ENCODE data around the gene PLEKHG1.
A peak's percentile ranks its signal among the peaks of the same experiment; 100 is the strongest.

Gene PLEKHG1

DNA sequence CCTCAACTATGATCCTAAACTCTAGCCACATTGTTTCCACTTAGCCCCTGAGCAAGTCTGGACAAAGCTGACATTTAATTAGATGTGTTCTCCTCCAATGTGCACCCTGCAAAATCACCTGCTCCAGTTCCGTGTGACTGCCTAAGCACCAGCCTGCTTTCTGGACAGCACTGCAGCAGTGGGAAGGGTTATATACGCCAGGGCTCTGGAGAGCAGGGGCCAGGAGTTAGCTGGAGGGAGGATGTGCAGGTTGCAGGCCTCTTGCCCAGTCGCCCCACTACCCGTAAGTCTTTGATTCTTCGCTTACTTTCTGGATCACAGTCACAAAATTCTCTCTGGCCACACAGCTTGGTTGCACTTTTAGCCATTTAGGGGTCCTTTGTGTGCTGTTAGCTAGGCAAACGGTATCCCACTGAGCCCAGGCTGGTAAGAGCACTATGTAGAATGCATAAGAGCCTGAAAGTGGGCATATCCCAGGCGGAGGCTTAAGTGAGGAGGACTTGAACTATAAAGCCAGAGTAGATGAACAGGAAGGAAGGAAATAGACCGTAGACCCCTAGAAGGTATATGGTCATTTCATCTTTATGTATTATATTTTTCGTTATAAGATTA lies 10.7 kb upstream of the PLEKHG1 start:
- WGBS (ENCODE audit: insufficient coverage, insufficient read length): no CpG with 5 or more reads among the region's 9 CpGs

DNA sequence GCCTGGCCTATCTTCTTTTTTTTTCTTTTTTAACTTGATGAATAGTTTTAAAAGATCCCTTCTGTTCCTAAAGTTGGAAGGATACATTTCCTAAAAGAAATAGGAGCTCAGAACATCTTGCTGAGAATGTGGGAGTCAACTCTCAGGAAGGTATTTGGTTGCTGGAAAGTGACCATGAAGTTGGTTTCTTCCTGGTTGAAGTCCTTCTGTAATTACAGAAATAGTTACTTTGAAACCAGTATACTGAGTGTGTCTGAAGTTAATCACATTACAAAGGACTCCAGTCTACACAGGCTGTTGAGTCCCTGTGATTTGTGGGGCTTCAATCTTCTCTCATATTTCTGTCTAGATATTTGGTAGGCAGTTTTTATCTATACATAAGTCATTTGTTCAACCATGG lies 9.8 kb upstream of the PLEKHG1 start:
- no peak for DNase-seq (ENCODE audit: low read depth, low spot score)

More for the DNA sequence above, 10.7 kb upstream of the PLEKHG1 start:
- H3K36me3 ChIP-seq (ENCODE audit: control insufficient read depth, insufficient read depth, low read length): no peaks in the 10 kb centered on the region; the same call in 1 of the 2 replicates
- no peak overlapping the region for H3K4me3 ChIP-seq (ENCODE audit: low read length)
- H3K27me3 ChIP-seq (ENCODE audit: control insufficient read depth, insufficient read depth, low read length): no peaks in the 10 kb centered on the region
- H3K27ac ChIP-seq (ENCODE audit: low read length): no peak overlapping the region
- H3K9me3 ChIP-seq (ENCODE audit: control insufficient read depth, insufficient read depth, low read length): no peaks in the 10 kb centered on the region
- H3K4me1 ChIP-seq (ENCODE audit: control insufficient read depth, insufficient read depth, low read length): no peaks in the 10 kb centered on the region
- no peak for DNase-seq (ENCODE audit: low read depth, low spot score)

DNA sequence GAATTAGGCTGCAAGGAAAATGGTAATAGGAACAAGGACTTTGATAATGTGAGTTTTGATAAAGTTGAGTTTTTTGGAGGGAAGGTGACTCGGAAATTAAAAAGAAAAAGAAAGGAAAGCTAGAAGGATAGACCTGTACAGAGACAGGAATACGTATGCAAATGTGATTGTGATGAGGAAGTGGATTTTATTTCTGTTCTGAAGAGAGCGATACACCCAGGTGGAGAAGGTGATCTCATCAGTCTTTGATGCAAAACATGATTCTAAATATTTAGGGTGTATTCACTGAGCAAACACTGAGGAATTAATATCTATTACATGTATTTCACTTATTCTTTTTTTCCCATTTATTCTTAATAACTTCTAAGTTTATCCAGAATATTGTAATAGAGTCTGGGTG lies 9.2 kb upstream of the PLEKHG1 start:
- H3K9me3 ChIP-seq (ENCODE audit: control insufficient read depth, insufficient read depth, low read length): no peaks in the 10 kb centered on the region
- no peaks in the 10 kb centered on the region; the same call in 1 of the 2 replicates for H3K36me3 ChIP-seq (ENCODE audit: control insufficient read depth, insufficient read depth, low read length)
- 100% methylated on average over 1 of the region's 3 CpGs for WGBS (ENCODE audit: insufficient coverage, insufficient read length)
- H3K27ac ChIP-seq (ENCODE audit: low read length): no peak overlapping the region
- no peak for DNase-seq (ENCODE audit: low read depth, low spot score)
- no peak overlapping the region for H3K4me3 ChIP-seq (ENCODE audit: low read length)
- no peaks in the 10 kb centered on the region for H3K4me1 ChIP-seq (ENCODE audit: control insufficient read depth, insufficient read depth, low read length)
- no peaks in the 10 kb centered on the region for H3K27me3 ChIP-seq (ENCODE audit: control insufficient read depth, insufficient read depth, low read length)

More for the DNA sequence above, 9.8 kb upstream of the PLEKHG1 start:
- no peaks in the 10 kb centered on the region for H3K9me3 ChIP-seq (ENCODE audit: control insufficient read depth, insufficient read depth, low read length)
- H3K27ac ChIP-seq (ENCODE audit: low read length): no peak overlapping the region
- no peaks in the 10 kb centered on the region; the same call in 1 of the 2 replicates for H3K36me3 ChIP-seq (ENCODE audit: control insufficient read depth, insufficient read depth, low read length)
- H3K27me3 ChIP-seq (ENCODE audit: control insufficient read depth, insufficient read depth, low read length): no peaks in the 10 kb centered on the region
- no peak overlapping the region for H3K4me3 ChIP-seq (ENCODE audit: low read length)
- H3K4me1 ChIP-seq (ENCODE audit: control insufficient read depth, insufficient read depth, low read length): no peaks in the 10 kb centered on the region

DNA sequence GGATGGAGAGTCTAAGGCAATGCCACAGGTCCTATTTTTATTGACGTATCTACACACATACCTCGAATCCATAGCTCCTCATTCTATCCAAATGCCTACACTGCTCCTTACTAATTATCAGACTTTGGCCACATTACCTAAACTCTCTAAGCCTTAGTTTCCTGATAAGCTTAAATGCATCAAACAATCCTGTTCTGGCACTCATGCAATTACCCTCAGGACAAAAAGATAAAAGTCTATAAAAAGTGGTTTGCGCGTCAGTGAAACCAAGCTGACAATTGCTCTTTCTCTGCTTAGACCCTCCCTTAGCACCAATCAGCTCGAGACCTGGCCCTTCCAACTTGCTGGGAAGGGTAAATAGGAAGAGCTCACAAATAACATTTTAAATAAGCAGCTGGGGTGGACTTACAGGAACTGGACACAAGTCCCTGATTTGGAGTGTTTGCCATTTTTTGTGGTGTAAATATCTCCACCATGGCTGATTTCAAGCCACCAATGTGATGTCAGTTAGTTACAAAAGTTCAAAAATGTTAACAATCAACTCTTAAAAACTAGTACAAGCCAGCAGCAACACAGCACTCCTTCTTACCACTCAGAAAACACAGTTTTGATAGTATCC lies 7.2 kb upstream of the PLEKHG1 start:
- Histone ChIP-seq H3K4me3 (ENCODE audit: low read length) (no peak overlapping the region), H3K27ac (ENCODE audit: low read length) (no peak overlapping the region), H3K27me3 (ENCODE audit: control insufficient read depth, insufficient read depth, low read length) (no peaks in the 10 kb centered on the region; the same call in none of the 2 replicates), H3K9me3 (ENCODE audit: control insufficient read depth, insufficient read depth, low read length) (no peaks in the 10 kb centered on the region), H3K4me1 (ENCODE audit: control insufficient read depth, insufficient read depth, low read length) (no peaks in the 10 kb centered on the region), H3K36me3 (ENCODE audit: control insufficient read depth, insufficient read depth, low read length) (no peaks in the 10 kb centered on the region)
- no CpG with 5 or more reads among the region's 5 CpGs for WGBS (ENCODE audit: insufficient coverage, insufficient read length)
- DNase-seq (ENCODE audit: low read depth, low spot score): no peak

DNA sequence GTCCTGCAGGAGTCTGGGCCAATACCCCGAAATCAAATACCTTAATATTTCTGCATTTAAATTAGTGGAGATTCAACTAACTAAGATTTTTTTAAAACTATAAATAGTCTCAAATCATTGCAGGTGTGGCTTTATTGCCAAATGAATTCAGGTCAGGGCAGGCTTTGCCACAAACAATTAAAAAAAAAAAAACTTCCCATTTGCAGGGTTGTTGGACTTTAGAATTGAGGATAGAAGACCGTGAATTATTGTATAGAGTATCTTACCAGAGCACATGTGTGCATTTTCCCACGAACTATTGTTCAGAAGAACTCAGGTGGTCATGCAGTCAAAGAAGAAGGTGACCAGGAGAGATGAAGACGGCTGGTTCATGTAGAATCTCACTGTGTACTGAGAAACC lies 6.6 kb upstream of the PLEKHG1 start:
- Histone ChIP-seq H3K27me3 (ENCODE audit: control insufficient read depth, insufficient read depth, low read length) (no peaks in the 10 kb centered on the region; the same call in none of the 2 replicates), H3K36me3 (ENCODE audit: control insufficient read depth, insufficient read depth, low read length) (no peaks in the 10 kb centered on the region), H3K27ac (ENCODE audit: low read length) (no peak overlapping the region), H3K4me3 (ENCODE audit: low read length) (no peak overlapping the region), H3K4me1 (ENCODE audit: control insufficient read depth, insufficient read depth, low read length) (no peaks in the 10 kb centered on the region), H3K9me3 (ENCODE audit: control insufficient read depth, insufficient read depth, low read length) (no peaks in the 10 kb centered on the region)
- WGBS (ENCODE audit: insufficient coverage, insufficient read length): no CpG with 5 or more reads among the region's 4 CpGs
- DNase-seq (ENCODE audit: low read depth, low spot score): no peak

DNA sequence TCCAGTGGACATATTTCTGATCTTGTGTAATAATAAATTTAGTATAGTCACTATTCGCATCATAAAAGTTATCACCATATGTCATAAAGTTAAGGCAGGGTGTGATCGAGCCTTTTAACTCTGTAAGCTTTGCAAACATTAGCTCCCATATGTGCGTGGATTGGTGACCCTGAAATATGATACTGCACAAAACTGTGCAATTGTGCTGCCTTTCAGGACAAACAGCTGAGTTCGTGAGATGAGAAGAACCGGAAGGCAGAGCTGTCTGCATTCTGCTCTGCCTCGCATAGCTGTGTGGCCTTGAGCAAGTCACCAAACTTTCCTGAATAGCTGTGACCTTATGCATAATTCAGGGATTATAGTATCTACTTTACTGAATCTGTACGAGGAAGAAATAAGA lies 3.2 kb upstream of the PLEKHG1 start:
- WGBS (ENCODE audit: insufficient coverage, insufficient read length): no CpG with 5 or more reads among the region's 7 CpGs

DNA sequence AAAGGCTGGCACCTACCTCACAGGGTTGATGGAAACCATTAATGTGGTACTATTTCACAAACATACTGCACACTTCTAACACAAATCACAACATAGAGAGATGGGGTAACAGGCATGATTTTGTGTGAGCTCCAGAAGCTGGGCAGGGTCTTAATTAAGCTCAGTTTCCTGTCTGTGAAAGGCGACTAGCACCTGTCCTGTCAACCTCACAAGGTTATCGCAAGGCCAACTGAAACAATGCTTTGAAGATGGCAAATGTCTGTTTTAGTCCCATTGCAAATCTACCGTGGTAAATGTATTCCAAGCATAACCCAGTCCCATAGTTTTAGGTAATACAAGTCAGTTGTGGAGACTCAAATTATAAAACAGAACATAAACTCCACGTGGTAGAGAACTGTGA lies 1.3 kb upstream of the PLEKHG1 start:
- no CpG with 5 or more reads among the region's 4 CpGs for WGBS (ENCODE audit: insufficient coverage, insufficient read length)
- Histone ChIP-seq H3K4me3 (ENCODE audit: low read length) (no peak overlapping the region), H3K27ac (ENCODE audit: low read length) (no peak overlapping the region), H3K27me3 (ENCODE audit: control insufficient read depth, insufficient read depth, low read length) (peaks cover 17% of the 10 kb centered on the region), H3K9me3 (ENCODE audit: control insufficient read depth, insufficient read depth, low read length) (no peaks in the 10 kb centered on the region), H3K36me3 (ENCODE audit: control insufficient read depth, insufficient read depth, low read length) (no peaks in the 10 kb centered on the region), H3K4me1 (ENCODE audit: control insufficient read depth, insufficient read depth, low read length) (no peaks in the 10 kb centered on the region)
- no peak for DNase-seq (ENCODE audit: low read depth, low spot score)

More for the DNA sequence above, 3.2 kb upstream of the PLEKHG1 start:
- H3K36me3 ChIP-seq (ENCODE audit: control insufficient read depth, insufficient read depth, low read length): no peaks in the 10 kb centered on the region
- no peak overlapping the region for H3K27ac ChIP-seq (ENCODE audit: low read length)
- no peaks in the 10 kb centered on the region for H3K4me1 ChIP-seq (ENCODE audit: control insufficient read depth, insufficient read depth, low read length)
- no peaks in the 10 kb centered on the region for H3K9me3 ChIP-seq (ENCODE audit: control insufficient read depth, insufficient read depth, low read length)
- DNase-seq (ENCODE audit: low read depth, low spot score): no peak
- H3K27me3 ChIP-seq (ENCODE audit: control insufficient read depth, insufficient read depth, low read length): peaks cover 10% of the 10 kb centered on the region
- no peak overlapping the region for H3K4me3 ChIP-seq (ENCODE audit: low read length)

DNA sequence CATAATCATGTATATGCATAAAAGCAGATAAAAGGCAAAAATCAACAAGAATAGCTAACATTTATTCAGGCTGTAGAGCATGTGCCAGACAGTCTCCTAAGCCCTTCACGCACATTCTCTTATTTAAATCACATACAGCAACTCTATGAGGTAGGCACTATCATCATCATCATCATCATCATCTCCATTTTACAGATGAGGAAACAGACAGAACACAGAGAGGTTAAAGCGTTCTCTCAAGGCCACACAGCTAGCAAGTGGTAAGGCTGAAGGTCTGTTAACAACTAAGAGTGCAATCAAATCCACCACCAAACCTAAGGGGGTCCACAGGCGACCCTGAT lies 857 bp upstream of the PLEKHG1 start:
- Histone ChIP-seq H3K27me3 (ENCODE audit: control insufficient read depth, insufficient read depth, low read length) (peaks cover 17% of the 10 kb centered on the region), H3K4me3 (ENCODE audit: low read length) (no peak overlapping the region), H3K27ac (ENCODE audit: low read length) (no peak overlapping the region), H3K9me3 (ENCODE audit: control insufficient read depth, insufficient read depth, low read length) (no peaks in the 10 kb centered on the region), H3K4me1 (ENCODE audit: control insufficient read depth, insufficient read depth, low read length) (no peaks in the 10 kb centered on the region), H3K36me3 (ENCODE audit: control insufficient read depth, insufficient read depth, low read length) (no peaks in the 10 kb centered on the region)
- DNase-seq (ENCODE audit: low read depth, low spot score): no peak
- WGBS (ENCODE audit: insufficient coverage, insufficient read length): no CpG with 5 or more reads among the region's 3 CpGs

DNA sequence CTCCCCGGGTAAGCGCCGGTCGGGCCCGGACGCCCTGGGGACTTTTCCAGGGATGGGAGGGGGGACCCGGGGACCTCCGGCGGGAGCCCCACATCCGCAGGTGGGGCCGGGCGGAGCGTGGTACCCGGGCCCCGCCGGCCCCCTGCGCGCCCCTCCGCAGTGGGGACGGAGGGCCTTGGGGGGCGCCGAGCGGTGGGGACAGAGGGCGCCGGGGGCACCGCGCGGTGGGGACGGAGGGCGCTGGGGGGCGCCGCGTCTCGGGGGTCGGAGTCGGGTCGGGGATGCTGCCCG lies 270 bp downstream of the PLEKHG1 start:
- DNase-seq (ENCODE audit: low read depth, low spot score): no peak
- Histone ChIP-seq H3K4me1 (ENCODE audit: control insufficient read depth, insufficient read depth, low read length) (no peaks in the 10 kb centered on the region), H3K27ac (ENCODE audit: low read length) (no peak overlapping the region), H3K36me3 (ENCODE audit: control insufficient read depth, insufficient read depth, low read length) (no peaks in the 10 kb centered on the region), H3K4me3 (ENCODE audit: low read length) (peak overlapping the region; percentile 94; the same call in 1 of the 2 replicates), H3K27me3 (ENCODE audit: control insufficient read depth, insufficient read depth, low read length) (peaks cover 17% of the 10 kb centered on the region), H3K9me3 (ENCODE audit: control insufficient read depth, insufficient read depth, low read length) (no peaks in the 10 kb centered on the region)
- WGBS (ENCODE audit: insufficient coverage, insufficient read length): no CpG with 5 or more reads among the region's 38 CpGs

DNA sequence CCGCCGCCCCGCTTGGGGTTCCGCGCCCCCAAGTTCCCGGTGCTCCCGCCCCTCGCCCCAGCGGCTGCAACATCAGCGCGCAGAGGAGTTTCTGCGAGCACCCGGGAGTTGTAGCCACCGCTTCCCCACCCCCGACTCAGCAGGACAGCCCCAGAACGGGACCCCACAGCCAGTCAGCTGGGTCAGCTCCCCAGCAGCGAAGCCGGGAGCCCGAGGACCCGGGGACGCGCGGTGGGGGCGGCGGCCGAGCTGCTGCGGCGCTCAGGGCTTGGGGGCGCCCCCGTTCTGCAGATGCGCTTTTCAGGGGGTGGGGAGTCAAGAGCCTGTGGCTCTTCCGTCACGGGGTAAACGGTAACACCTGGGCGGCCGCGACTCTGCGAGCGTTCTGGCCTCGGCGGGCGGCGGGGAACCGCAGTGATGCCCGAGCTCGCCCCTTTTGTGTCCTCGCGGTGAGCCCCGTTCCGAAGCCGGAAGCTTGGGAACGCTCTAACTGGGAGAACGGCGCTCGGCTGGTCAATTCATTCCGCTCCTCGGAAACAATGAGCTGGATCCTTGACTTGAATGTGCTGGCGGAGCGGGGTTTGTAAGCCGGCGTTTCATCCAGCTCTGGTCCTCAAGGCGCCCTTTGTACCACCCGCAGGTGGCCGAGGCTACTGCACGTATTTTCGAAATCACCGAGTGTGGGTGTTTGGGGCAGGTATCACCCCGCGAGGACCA lies 774 bp downstream of the PLEKHG1 start:
- WGBS (ENCODE audit: insufficient coverage, insufficient read length): no CpG with 5 or more reads among the region's 69 CpGs
- no peaks in the 10 kb centered on the region for H3K9me3 ChIP-seq (ENCODE audit: control insufficient read depth, insufficient read depth, low read length)
- H3K27me3 ChIP-seq (ENCODE audit: control insufficient read depth, insufficient read depth, low read length): peaks cover 17% of the 10 kb centered on the region
- peak overlapping the region; percentile 94 for H3K4me3 ChIP-seq (ENCODE audit: low read length)
- DNase-seq (ENCODE audit: low read depth, low spot score): peak; percentile 54
- no peaks in the 10 kb centered on the region for H3K36me3 ChIP-seq (ENCODE audit: control insufficient read depth, insufficient read depth, low read length)
- H3K27ac ChIP-seq (ENCODE audit: low read length): no peak overlapping the region
- no peaks in the 10 kb centered on the region for H3K4me1 ChIP-seq (ENCODE audit: control insufficient read depth, insufficient read depth, low read length)

DNA sequence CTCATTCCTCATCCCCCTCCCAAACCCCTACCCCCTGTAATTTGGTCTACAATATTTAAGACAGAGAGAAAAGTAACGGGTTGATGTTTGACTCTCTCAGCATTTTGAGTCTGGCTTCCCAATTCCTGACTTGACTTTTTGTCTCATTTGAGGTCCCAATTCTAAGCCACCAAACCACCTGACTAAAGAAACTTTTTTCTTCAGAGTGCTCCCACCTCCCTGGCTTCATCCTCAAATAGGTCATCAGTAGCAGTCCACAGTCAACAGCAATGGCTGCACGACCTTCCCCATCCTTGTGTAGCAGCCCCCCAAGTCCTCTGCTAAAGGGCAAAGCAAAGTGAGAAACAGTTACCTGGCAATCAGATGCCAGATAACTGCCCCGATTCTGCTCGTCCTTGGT lies 1.8 kb downstream of the PLEKHG1 start:
- no peak overlapping the region for H3K4me3 ChIP-seq (ENCODE audit: low read length)

More for the DNA sequence above, 1.8 kb downstream of the PLEKHG1 start:
- no peak for DNase-seq (ENCODE audit: low read depth, low spot score)
- Histone ChIP-seq H3K9me3 (ENCODE audit: control insufficient read depth, insufficient read depth, low read length) (no peaks in the 10 kb centered on the region), H3K36me3 (ENCODE audit: control insufficient read depth, insufficient read depth, low read length) (no peaks in the 10 kb centered on the region), H3K27ac (ENCODE audit: low read length) (no peak overlapping the region), H3K4me1 (ENCODE audit: control insufficient read depth, insufficient read depth, low read length) (no peaks in the 10 kb centered on the region), H3K27me3 (ENCODE audit: control insufficient read depth, insufficient read depth, low read length) (peaks cover 17% of the 10 kb centered on the region)
- no CpG with 5 or more reads among the region's 4 CpGs for WGBS (ENCODE audit: insufficient coverage, insufficient read length)
